GM21529 (cell line): ENCODE data around the gene AFMID.
"Not testable (repeated sequence)": the region's sequence is repeated elsewhere in the genome, so short reads cannot be mapped to it uniquely, and the experiment has no call there.

ENCODE experiments used
- ATAC-seq: cut with Tn5 transposase; IDR thresholded peaks from one replicate; pipeline ENCODE4 v1.9.1; 2021; ENCODE audit not compliant: unreplicated experiment

AFMID gene

GRCh38 chr17:78219396-78220150, 32.4 kb downstream of the AFMID start:
- ATAC-seq, result no peak

- ATAC-seq, result no peak
These were observed 35.9 kb downstream of the AFMID start for GRCh38 chr17:78223061-78223460.

- ATAC-seq, result no peak
These were observed 36.6 kb downstream of the AFMID start for GRCh38 chr17:78223765-78224164.

GRCh38 chr17:78224231-78225087, 37.3 kb downstream of the AFMID start:
- no peak for ATAC-seq

GRCh38 chr17:78225088-78225865, 38.1 kb downstream of the AFMID start:
- no peak for ATAC-seq

GRCh38 chr17:78226055-78226758, 39.0 kb downstream of the AFMID start:
- ATAC-seq, result no peak

GRCh38 chr17:78226759-78227454, 39.7 kb downstream of the AFMID start:
- ATAC-seq, result no peak

GRCh38 chr17:78227455-78227916, 40.3 kb downstream of the AFMID start:
- no peak for ATAC-seq

- no peak for ATAC-seq
These were observed 41.0 kb downstream of the AFMID start for GRCh38 chr17:78228176-78228575.

GRCh38 chr17:78230252-78230962, 43.2 kb downstream of the AFMID start:
- ATAC-seq, result no peak

GRCh38 chr17:78230996-78231935, 44.1 kb downstream of the AFMID start, which contains the start of gene TMEM235:
TSS of gene TMEM235 (plus strand) at chr17:78231631. CDS start at chr17:78232024, 393 bp downstream.
- no peak for ATAC-seq

- no peak for ATAC-seq
These were observed 45.1 kb downstream of the AFMID start for GRCh38 chr17:78231991-78232858.

GRCh38 chr17:78232859-78233173, 45.7 kb downstream of the AFMID start:
- no peak for ATAC-seq

- ATAC-seq, result no peak
These were observed 46.5 kb downstream of the AFMID start for GRCh38 chr17:78233678-78234077.

- no peak for ATAC-seq
These were observed 47.2 kb downstream of the AFMID start for GRCh38 chr17:78234261-78234865.

GRCh38 chr17:78235022-78235421, 47.9 kb downstream of the AFMID start:
- ATAC-seq, result not testable (repeated sequence)

GRCh38 chr17:78235885-78236284, 48.7 kb downstream of the AFMID start:
- no peak for ATAC-seq
